Activated CD4-positive, alpha-beta memory T cell treated with anti-CD3 and anti-CD28 coated beads, Interleukin-2, amount 10 ng/mL, durations not matched to agents 7 days and 5 days (primary cell): ENCODE data around the gene LRRC25. TPM values are rescaled to one million over a fixed set of nuclear protein-coding genes. Genes with fewer than 3 reads are reported as not detected.

Experiments
- CTCF ChIA-PET: fragments of 350-600 bp; sonication (Branson Sonifier 250); formaldehyde crosslinking; loops from one replicate; lab custom pipeline; 2021; ENCODE audit warnings: antibody characterized with exemption, inconsistent platforms; lab: Charles Lee
- POLR2A ChIA-PET: fragments of 350-600 bp; sonication (Branson Sonifier 250); formaldehyde crosslinking; loops from one replicate; lab custom pipeline; 2021; ENCODE audit warnings: antibody characterized with exemption; lab: Charles Lee
- DNase-seq: peaks from one replicate; pipeline ENCODE4 v3.0.0-alpha.2; 2020
- H3K27ac Mint-ChIP-seq: one replicate; pipeline ENCODE4 v1.8.0; 2021; ENCODE audit warnings: mild to moderate bottlenecking, mixed read lengths
- H3K27me3 Mint-ChIP-seq: one replicate; pipeline ENCODE4 v1.8.0; 2021; ENCODE audit warnings: mixed read lengths
- H3K36me3 Mint-ChIP-seq: one replicate; pipeline ENCODE4 v1.8.0; 2021; ENCODE audit warnings: low read depth, mixed read lengths
- H3K4me1 Mint-ChIP-seq: one replicate; pipeline ENCODE4 v1.8.0; 2021; ENCODE audit warnings: mixed read lengths
- H3K4me3 Mint-ChIP-seq: one replicate; pipeline ENCODE4 v1.8.0; 2021; ENCODE audit warnings: mild to moderate bottlenecking, mixed read lengths
- H3K9me3 Mint-ChIP-seq: one replicate; pipeline ENCODE4 v1.8.0; 2021; ENCODE audit warnings: mixed read lengths
- total RNA-seq, 2 experiments: library from RNA; stranded (reverse); gene quantifications; one replicate each; pipeline ENCODE4 v1.2.3, GENCODE V29; 2021

LRRC25 gene
- total RNA-seq, 2 experiments from 2014 or later = not detected

GRCh38 chr19:18419195-18419698 lies 21.8 kb upstream of the LRRC25 start, which contains the start of gene SSBP4:
SSBP4 (plus strand) TSS chr19:18419398; CDS start chr19:18419649, 251 bp downstream.
- peak; percentile 79 for DNase-seq
- Mint-ChIP-seq H3K4me1 (peaks cover 84% of the 10 kb centered on the region), H3K9me3 (no peaks in the 10 kb centered on the region), H3K4me3 (peak within 1 kb of the TSS; percentile 94), H3K36me3 (peaks cover 15% of the 10 kb centered on the region), H3K27me3 (peaks cover 11% of the 10 kb centered on the region), H3K27ac (peak within 1 kb of the TSS; percentile 91)
- ChIA-PET CTCF (interaction anchor here (0.7 to 3.9 kb wide), 9 partner anchors 9 to 227 kb away, joined by 3 to 18 read pairs (median 6); partner anchors contain the start of genes JUND and LSM4), POLR2A (interaction anchor here (0.7 to 9.6 kb wide), 15 partner anchors 9 to 214 kb away, joined by 3 to 115 read pairs (median 5); partner anchors contain the start of genes JUND and LSM4)

DNA sequence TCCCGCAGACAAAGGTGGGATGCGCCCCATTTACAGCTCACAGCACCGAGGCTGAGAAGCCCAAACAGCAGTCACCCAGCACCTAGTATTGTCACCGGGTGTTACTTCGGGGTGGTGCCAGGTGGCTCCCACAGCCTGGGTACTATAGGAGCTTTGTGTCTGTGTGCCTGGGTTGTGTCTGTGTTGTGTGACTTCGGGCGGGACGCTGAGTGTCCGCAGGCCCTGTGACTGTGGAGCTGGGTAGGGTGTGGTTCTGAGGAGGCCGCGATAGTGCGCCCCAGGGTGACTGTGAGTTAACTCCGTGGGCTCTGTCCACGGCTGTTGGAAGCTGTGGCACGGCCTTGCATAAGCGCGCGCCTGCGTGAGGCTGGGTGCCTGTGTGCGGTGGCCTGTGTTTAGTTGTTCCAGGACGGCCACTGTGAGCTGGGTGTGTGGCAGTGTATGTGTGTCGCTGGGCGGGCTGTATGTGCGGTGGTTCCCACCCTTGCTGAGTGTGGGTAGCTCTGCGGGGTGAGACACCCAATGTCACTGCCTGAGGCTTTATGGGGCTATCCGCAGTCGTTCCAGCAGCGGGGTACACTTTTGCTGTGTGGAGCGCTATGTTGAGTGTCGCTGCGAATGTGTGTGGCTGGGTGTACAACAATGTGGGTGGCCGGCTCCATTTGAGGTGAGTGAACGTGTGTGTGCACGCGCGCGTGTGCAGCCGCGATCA lies 21.2 kb upstream of the LRRC25 start:
- CTCF ChIA-PET = interaction anchor here (0.7 to 3.9 kb wide), 10 partner anchors 8 to 227 kb away, joined by 3 to 18 read pairs (median 6); partner anchors contain the start of gene LSM4
- peak overlapping the region; percentile 86 for H3K27ac Mint-ChIP-seq
- H3K36me3 Mint-ChIP-seq = peaks cover 13% of the 10 kb centered on the region
- peak; percentile 47 for DNase-seq
- POLR2A ChIA-PET = interaction anchor here (0.7 to 9.6 kb wide), 16 partner anchors 9 to 413 kb away, joined by 3 to 115 read pairs (median 5); partner anchors contain the start of genes JUND, LSM4 and UPF1
- peak overlapping the region; percentile 74 for H3K4me3 Mint-ChIP-seq
- peaks cover 83% of the 10 kb centered on the region for H3K4me1 Mint-ChIP-seq
- H3K27me3 Mint-ChIP-seq = peaks cover 13% of the 10 kb centered on the region
- no peaks in the 10 kb centered on the region for H3K9me3 Mint-ChIP-seq

GRCh38 chr19:18418029-18418482 lies 20.6 kb upstream of the LRRC25 start:
- CTCF ChIA-PET = interaction anchor here (1.0 to 3.9 kb wide), 7 partner anchors 8 to 226 kb away, joined by 3 to 18 read pairs (median 6); no protein-coding TSS in a partner anchor
- no peaks in the 10 kb centered on the region for H3K9me3 Mint-ChIP-seq
- H3K27me3 Mint-ChIP-seq = peaks cover 13% of the 10 kb centered on the region

GRCh38 chr19:18417250-18418028 lies 20.0 kb upstream of the LRRC25 start:
- Mint-ChIP-seq H3K4me1 (peaks cover 73% of the 10 kb centered on the region), H3K36me3 (peaks cover 5% of the 10 kb centered on the region), H3K4me3 (peak overlapping the region; percentile 74), H3K9me3 (no peaks in the 10 kb centered on the region), H3K27me3 (peaks cover 17% of the 10 kb centered on the region), H3K27ac (peak overlapping the region; percentile 86)
- DNase-seq = peak; percentile 58
- CTCF ChIA-PET = interaction anchor here (0.7 to 3.9 kb wide), 9 partner anchors 16 to 304 kb away, joined by 3 to 18 read pairs (median 3); no protein-coding TSS in a partner anchor
- POLR2A ChIA-PET = interaction anchor here (0.7 to 9.6 kb wide), 16 partner anchors 11 to 415 kb away, joined by 3 to 115 read pairs (median 4); partner anchors contain the start of genes ELL, JUND, LSM4 and PIK3R2

More at GRCh38 chr19:18418029-18418482, 20.6 kb upstream of the LRRC25 start:
- H3K4me3 Mint-ChIP-seq = peak overlapping the region; percentile 74
- H3K4me1 Mint-ChIP-seq = peaks cover 78% of the 10 kb centered on the region
- no peak for DNase-seq
- peak overlapping the region; percentile 86 for H3K27ac Mint-ChIP-seq
- POLR2A ChIA-PET = interaction anchor here (0.7 to 9.6 kb wide), 15 partner anchors 9 to 414 kb away, joined by 3 to 115 read pairs (median 5); partner anchors contain the start of genes JUND, LSM4 and UPF1
- peaks cover 10% of the 10 kb centered on the region for H3K36me3 Mint-ChIP-seq

DNA sequence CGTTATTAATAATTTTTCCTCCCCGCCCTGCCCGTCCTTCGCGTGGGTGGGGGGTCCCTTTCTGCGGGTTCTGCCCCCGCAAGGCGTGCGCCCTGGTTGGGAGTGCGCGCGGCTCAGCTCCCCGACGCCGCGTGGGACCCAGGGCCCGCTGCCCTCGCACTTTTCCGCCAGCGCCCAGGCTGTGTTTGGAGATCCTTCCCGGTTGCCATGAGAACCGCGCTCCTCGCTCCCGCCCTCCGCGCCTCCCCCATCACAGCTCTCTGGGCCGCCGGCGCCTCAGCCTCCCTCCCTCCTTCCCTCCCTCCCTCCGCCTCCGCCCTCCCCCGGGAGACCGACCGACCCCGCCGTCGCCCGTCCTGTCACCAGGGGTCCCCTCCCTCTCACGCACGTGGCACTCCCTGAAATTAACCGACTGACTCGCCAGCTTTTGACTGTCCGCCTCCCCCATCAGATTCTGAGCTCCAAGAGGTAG lies 19.4 kb upstream of the LRRC25 start:
- Mint-ChIP-seq H3K27ac (peak overlapping the region; percentile 79), H3K27me3 (peaks cover 18% of the 10 kb centered on the region)
- POLR2A ChIA-PET = interaction anchor here (0.7 to 9.6 kb wide), 12 partner anchors 12 to 416 kb away, joined by 3 to 115 read pairs (median 4); partner anchors contain the start of genes ELL, JUND and PIK3R2

DNA sequence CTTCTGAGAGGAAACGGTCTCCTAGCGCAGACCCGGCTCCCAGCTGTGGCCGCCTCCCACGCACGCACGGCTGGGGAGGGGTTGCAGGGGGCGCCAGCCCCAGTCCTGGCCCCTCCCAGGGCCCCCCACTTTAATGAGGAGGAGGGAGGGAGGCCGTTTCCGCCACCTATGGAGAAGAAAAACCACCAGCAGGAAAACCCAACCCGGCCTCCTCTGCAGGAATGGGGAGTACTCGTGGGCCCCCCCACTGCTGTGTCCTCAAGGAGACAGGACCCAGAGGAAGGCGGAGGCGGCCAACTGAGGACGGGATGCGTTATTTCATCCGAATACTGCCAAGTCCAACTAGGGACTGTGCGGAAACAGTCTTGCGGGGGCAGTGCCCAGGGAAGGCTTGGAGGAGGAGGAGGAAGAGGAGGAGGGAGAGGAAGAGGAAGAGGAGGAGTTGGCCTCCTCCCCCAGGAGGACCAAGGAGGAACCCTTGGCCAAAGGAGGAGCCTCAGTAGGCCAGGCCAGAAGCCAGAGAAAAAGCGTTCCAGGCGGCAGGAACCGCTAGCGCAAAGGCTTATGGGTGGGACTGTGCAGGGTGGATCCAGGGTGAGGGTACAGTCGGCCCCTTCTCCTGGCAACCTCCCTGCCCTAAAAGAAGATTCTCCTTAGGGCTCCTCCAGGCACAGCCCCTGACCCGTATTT lies 17.9 kb upstream of the LRRC25 start:
- Mint-ChIP-seq H3K27ac (peak overlapping the region; percentile 78), H3K27me3 (peaks cover 23% of the 10 kb centered on the region), H3K4me1 (peaks cover 58% of the 10 kb centered on the region), H3K9me3 (no peaks in the 10 kb centered on the region), H3K4me3 (peak overlapping the region; percentile 53), H3K36me3 (peaks cover 3% of the 10 kb centered on the region)
- no peak for DNase-seq
- ChIA-PET POLR2A (interaction anchor here (0.5 to 9.6 kb wide), 8 partner anchors 8 to 417 kb away, joined by 3 to 115 read pairs (median 6); partner anchors contain the start of genes JUND, LSM4 and UPF1), CTCF (interaction anchor here (0.7 to 6.5 kb wide), 5 partner anchors 28 to 432 kb away, joined by 3 to 58 read pairs (median 16); partner anchors contain the start of genes GDF15 and JUND)

More for the DNA sequence above, 19.4 kb upstream of the LRRC25 start:
- Mint-ChIP-seq H3K4me3 (peak overlapping the region; percentile 67), H3K9me3 (no peaks in the 10 kb centered on the region), H3K36me3 (peaks cover 5% of the 10 kb centered on the region), H3K4me1 (peaks cover 67% of the 10 kb centered on the region)
- CTCF ChIA-PET = interaction anchor here (0.7 to 3.9 kb wide), 6 partner anchors 15 to 304 kb away, joined by 3 to 18 read pairs (median 3); no protein-coding TSS in a partner anchor
- DNase-seq = peak; percentile 72

GRCh38 chr19:18414504-18415177 lies 17.2 kb upstream of the LRRC25 start:
- CTCF ChIA-PET = interaction anchor here (0.6 to 6.5 kb wide), 7 partner anchors 27 to 930 kb away, joined by 3 to 58 read pairs (median 4); partner anchors contain the start of genes GDF15, JUND and RAB3A
- no peaks in the 10 kb centered on the region for H3K36me3 Mint-ChIP-seq
- H3K9me3 Mint-ChIP-seq = no peaks in the 10 kb centered on the region
- H3K4me1 Mint-ChIP-seq = peaks cover 56% of the 10 kb centered on the region
- peaks cover 23% of the 10 kb centered on the region for H3K27me3 Mint-ChIP-seq
- no peak overlapping the region for H3K4me3 Mint-ChIP-seq
- POLR2A ChIA-PET = interaction anchor here (0.5 to 9.6 kb wide), 8 partner anchors 8 to 418 kb away, joined by 3 to 115 read pairs (median 6); partner anchors contain the start of genes JUND, LSM4 and UPF1
- peak; percentile 60 for DNase-seq
- H3K27ac Mint-ChIP-seq = peak overlapping the region; percentile 64

DNA sequence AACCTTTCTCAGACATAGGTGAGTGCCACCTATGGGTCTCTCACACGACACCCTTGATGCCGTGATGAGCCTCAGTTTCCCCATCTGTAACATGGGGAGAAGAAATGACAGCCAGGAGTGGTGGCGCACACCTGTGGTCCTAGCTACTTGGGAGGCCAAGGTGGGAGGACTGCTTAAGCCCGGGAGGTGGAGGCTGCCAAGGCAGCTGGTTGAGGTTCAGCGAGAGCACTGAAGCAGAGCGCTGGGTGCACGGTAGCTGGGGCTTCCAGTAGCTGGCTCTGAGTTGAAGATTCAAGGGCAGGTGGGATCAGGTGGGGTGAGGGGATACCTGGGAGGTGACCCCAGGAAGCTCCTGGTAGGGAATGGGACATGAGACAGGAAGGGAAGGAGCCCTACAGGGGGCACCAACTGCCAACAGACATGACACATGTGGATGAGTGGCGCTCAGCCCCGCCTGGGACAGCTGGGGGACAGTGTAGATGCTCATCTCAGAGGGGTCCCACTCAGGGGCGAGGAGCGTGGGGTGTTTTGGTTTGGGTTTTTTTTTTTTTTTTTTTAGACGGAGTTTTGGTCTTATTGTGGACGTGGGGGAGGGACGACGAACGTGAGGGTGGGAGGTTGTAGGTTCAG lies 15.3 kb upstream of the LRRC25 start:
- no peak overlapping the region for H3K27ac Mint-ChIP-seq
- ChIA-PET CTCF (interaction anchor here (0.7 to 6.5 kb wide), 9 partner anchors 8 to 220 kb away, joined by 3 to 58 read pairs (median 6); partner anchors contain the start of genes GDF15, JUND and RAB3A), POLR2A (interaction anchor here (1.2 to 2.5 kb wide), 5 partner anchors 9 to 208 kb away, joined by 3 to 9 read pairs (median 5); partner anchors contain the start of gene RAB3A)
- H3K4me3 Mint-ChIP-seq = no peak overlapping the region
- no peaks in the 10 kb centered on the region for H3K9me3 Mint-ChIP-seq
- peaks cover 43% of the 10 kb centered on the region for H3K4me1 Mint-ChIP-seq
- H3K36me3 Mint-ChIP-seq = no peaks in the 10 kb centered on the region
- peaks cover 23% of the 10 kb centered on the region for H3K27me3 Mint-ChIP-seq
- DNase-seq = no peak

DNA sequence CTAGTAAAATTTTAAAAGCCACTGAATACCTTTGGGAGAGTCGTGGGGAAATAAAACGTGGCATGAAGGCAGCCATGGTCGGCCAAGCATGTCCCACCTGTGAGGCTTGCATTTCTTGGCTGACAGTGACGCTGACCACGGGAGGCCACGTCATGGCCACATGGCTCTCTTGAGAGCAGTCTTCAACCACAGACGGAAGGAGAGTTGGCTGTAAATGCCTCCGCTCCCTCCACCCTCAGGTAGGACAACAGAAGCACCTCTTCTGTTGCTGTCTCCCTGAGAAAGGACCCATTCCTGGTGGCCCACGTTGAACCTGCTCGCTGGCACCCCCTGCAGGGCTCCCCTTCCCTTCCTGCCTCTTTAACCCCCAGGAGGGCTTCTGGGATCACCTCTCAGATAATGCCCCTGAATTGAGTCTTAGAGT lies 10.6 kb upstream of the LRRC25 start:
- Mint-ChIP-seq H3K4me1 (peaks cover 7% of the 10 kb centered on the region), H3K27me3 (peaks cover 10% of the 10 kb centered on the region), H3K36me3 (no peaks in the 10 kb centered on the region), H3K9me3 (no peaks in the 10 kb centered on the region), H3K4me3 (no peak overlapping the region), H3K27ac (no peak overlapping the region)
- ChIA-PET POLR2A (no interaction called here), CTCF (no interaction called here)
- no peak for DNase-seq

- Mint-ChIP-seq H3K4me1 (peaks cover 7% of the 10 kb centered on the region), H3K36me3 (no peaks in the 10 kb centered on the region), H3K4me3 (no peak overlapping the region), H3K27me3 (peaks cover 5% of the 10 kb centered on the region), H3K27ac (no peak overlapping the region), H3K9me3 (no peaks in the 10 kb centered on the region)
- ChIA-PET CTCF (interaction anchor here (0.7 to 1.1 kb wide), 2 partner anchors 127 to 214 kb away, joined by 3 read pairs; partner anchors contain the start of gene MPV17L2), POLR2A (no interaction called here)
- no peak for DNase-seq
Measured at GRCh38 chr19:18406749-18407148, 9.3 kb upstream of the LRRC25 start.
